Lower leg skin (tissue), 4 donors: ENCODE data around the gene OLA1. TPM values are rescaled to one million over a fixed set of nuclear protein-coding genes. Genes with fewer than 3 reads are reported as not detected.

Source experiments
- DNase-seq, 2 donors: peaks; one replicate each; pipeline ENCODE4 v3.0.0-alpha.2; 2019; ENCODE audit warnings: low spot score in 2 of 2
- H3K4me3 ChIP-seq: fragments of 200-600 bp; sonication (generic); 2 replicates; pipeline ENCODE4 v1.5.1; 2017; ENCODE audit warnings: mild to moderate bottlenecking, low read depth; ENCODE audit not compliant: poor library complexity, severe bottlenecking
- CTCF ChIP-seq, 3 donors: fragments of 450-650 bp; IDR thresholded peaks; one replicate each; pipeline ENCODE4 v1.5.1; 2016; ENCODE audit warnings: antibody characterized with exemption in 3 of 3, mild to moderate bottlenecking in 3 of 3, moderate library complexity in 2 of 3
- POLR2A ChIP-seq, 2 donors: fragments of 450-650 bp; IDR thresholded peaks; one replicate each; pipeline ENCODE4 v1.6.1; 2016 to 2017; ENCODE audit warnings: antibody characterized with exemption in 2 of 2, mild to moderate bottlenecking in 1 of 2, moderate library complexity in 1 of 2
- WGBS, 2 donors: methylation state at CpG; one replicate each; pipeline ENCODE4 v1.1.5; 2018; 5-methylcytosine and 5-hydroxymethylcytosine counted together
- intact Hi-C: fragments of 100-400 bp; cut with DNase I; formaldehyde crosslinking; loops from one replicate; pipeline ENCODE4 v1.15.0; 2023; ENCODE audit warnings: low total_unique reads
- total RNA-seq, 4 donors: library from RNA; depleted of rRNA; stranded (reverse); fragments of >200 nt; gene quantifications; one replicate each; pipeline ENCODE4 v1.1.0, GENCODE V29; 2016

Gene OLA1
- total RNA-seq, 4 donors from 2014 or later, result 49.6 to 73.5 (median 61.2) TPM

GRCh38 chr2:174184504-174184903 lies 63.8 kb downstream of the OLA1 start:
- TF ChIP-seq CTCF (IDR thresholded peaks at IDR 0.05) (no peak), POLR2A (IDR thresholded peaks at IDR 0.05) (no peak)
- DNase-seq, result no peak
- 67 to 72% methylated on average over 2 of the region's 2 CpGs for WGBS, 2 donors
- H3K4me3 ChIP-seq, result no peak overlapping the region
- intact Hi-C loops, result no loop called here

- intact Hi-C loops, result no loop called here
Measured at GRCh38 chr2:174183076-174183475, 65.3 kb downstream of the OLA1 start.

GRCh38 chr2:174181368-174181767 lies 67.0 kb downstream of the OLA1 start:
- H3K4me3 ChIP-seq, result no peak overlapping the region
- 93 to 95% methylated on average over 5 of the region's 5 CpGs for WGBS, 2 donors
- intact Hi-C loops, result no loop called here
- no peak for TF ChIP-seq CTCF (IDR thresholded peaks at IDR 0.05)
- no peak for TF ChIP-seq POLR2A (IDR thresholded peaks at IDR 0.05)
- DNase-seq, result no peak

More at GRCh38 chr2:174183076-174183475, 65.3 kb downstream of the OLA1 start:
- TF ChIP-seq CTCF (IDR thresholded peaks at IDR 0.05) (no peak), POLR2A (IDR thresholded peaks at IDR 0.05) (no peak)
- 43 to 60% methylated on average over 1 of the region's 1 CpG for WGBS, 2 donors
- no peak overlapping the region for H3K4me3 ChIP-seq
- DNase-seq, result no peak

GRCh38 chr2:174180726-174181236 lies 67.6 kb downstream of the OLA1 start:
- intact Hi-C loops, result no loop called here
- DNase-seq, result no peak
- no peak overlapping the region for H3K4me3 ChIP-seq
- no peak for TF ChIP-seq POLR2A (IDR thresholded peaks at IDR 0.05)
- TF ChIP-seq CTCF (IDR thresholded peaks at IDR 0.05), result no peak

GRCh38 chr2:174180165-174180724 lies 68.1 kb downstream of the OLA1 start:
- WGBS, 2 donors, result 53 to 62% methylated on average over 1 of the region's 1 CpG
- TF ChIP-seq CTCF (IDR thresholded peaks at IDR 0.05) (no peak), POLR2A (IDR thresholded peaks at IDR 0.05) (no peak)
- DNase-seq, result no peak
- H3K4me3 ChIP-seq, result no peak overlapping the region
- intact Hi-C loops, result no loop called here
